T-helper 1 cell (primary cell): ENCODE results near the gene PRRT1.
"Not testable (repeated sequence)": the region's sequence is repeated elsewhere in the genome, so short reads cannot be mapped to it uniquely, and the experiment has no call there.

ENCODE experiments used
- DNase-seq, 5 donors: peaks; one replicate each; pipeline ENCODE4 v3.0.0-alpha.2; 2012 to 2020
- total RNA-seq, 4 donors: gene quantifications; one replicate each; lab custom pipeline; 2026; lab: John Stamatoyannopoulos, UW

PRRT1 gene
- total RNA-seq, result 0 to 0.47 (median 0.38) reads per million in 4 donors

DNA sequence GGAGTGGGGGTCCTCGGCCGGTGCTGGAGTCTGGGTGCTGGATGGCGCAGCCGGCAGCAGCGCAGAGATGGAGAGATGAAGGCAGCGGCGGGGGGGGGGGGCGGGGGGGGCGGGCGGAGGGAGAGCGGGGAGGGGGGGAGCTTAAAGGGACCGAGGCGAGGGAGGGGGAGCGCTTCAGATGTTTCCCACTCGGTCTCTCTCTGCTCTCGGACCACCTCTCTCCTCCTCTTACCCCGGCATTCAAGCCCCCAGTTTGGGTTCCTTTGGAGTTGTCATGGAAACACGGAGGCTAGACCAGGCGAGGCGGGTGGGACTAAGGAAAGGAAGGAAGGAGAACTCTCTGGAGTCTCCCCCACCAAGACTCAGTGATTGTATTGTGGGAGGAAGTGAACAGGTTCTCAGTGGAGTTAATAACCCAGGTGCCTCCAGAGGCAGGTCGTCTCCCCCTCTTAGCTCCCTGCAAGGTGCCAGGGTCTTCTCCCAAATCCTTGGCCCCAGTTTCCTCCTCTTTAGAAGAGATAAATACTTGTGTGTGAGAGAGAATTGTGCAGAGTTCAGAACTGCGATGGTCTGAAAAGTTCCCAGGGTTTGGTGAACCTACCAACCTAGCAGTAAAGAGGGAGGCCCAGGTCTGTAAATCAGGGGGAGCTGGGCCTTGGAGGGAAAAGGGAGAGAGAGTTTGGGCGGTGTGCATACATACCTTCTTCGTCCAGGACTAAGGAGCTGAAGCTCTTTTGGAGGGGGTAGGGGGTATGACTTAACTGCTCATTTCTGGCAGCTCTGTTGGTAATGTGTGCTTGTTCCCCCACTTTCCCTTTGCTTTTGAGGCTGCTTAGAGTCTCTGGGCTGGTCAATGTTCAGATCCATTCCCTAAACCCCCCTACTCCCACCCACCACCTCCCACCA is at the start of gene PRRT1:
PRRT1 (minus strand) TSS at position 77 of the 906 bp plus-strand sequence. CDS start 112 bp downstream, outside the sequence.
- DNase-seq, result no peak

DNA sequence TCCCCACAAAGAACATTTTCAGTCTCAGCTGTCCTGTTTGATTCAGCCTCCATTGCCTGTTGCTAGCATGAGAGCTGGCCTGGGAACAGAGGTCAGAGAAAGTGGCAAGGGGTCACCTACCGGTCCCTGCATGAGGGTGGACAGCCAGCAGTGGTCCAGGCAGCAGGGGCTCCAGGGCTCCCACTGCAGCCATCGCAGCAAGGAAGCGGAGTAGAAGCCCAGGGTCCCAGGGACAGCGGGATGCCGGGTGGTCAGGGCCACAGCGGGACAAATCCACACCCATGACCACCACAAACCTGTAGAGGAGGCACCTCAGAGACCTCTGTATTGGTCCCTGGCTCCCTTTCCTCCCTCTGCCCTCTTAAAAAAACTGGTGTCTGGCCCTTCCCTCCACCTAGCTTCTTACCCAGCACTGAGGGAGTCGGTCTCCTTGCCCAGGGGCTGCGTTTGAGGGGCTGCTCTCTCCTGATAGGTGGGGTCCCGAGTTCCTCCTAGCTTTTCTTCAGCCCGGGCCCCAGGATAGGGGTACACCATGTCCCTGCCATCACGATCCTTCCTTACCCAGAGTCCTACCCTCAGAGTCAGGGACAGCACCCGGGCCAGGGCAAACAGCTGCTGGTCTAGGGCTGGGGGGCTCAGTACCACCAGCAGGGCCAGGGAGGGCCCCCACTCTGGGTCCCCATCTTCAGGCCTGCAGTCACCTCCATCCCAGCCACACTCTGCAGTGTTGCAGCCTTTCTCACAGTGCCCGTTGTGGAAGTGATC is 49.2 kb upstream of the PRRT1 start:
- DNase-seq, result no peak

GRCh38 chr6:32198866-32199265 is 47.1 kb upstream of the PRRT1 start:
- DNase-seq, result no peak

- DNase-seq, result no peak
Observed at GRCh38 chr6:32198345-32198696, 46.6 kb upstream of the PRRT1 start.

DNA sequence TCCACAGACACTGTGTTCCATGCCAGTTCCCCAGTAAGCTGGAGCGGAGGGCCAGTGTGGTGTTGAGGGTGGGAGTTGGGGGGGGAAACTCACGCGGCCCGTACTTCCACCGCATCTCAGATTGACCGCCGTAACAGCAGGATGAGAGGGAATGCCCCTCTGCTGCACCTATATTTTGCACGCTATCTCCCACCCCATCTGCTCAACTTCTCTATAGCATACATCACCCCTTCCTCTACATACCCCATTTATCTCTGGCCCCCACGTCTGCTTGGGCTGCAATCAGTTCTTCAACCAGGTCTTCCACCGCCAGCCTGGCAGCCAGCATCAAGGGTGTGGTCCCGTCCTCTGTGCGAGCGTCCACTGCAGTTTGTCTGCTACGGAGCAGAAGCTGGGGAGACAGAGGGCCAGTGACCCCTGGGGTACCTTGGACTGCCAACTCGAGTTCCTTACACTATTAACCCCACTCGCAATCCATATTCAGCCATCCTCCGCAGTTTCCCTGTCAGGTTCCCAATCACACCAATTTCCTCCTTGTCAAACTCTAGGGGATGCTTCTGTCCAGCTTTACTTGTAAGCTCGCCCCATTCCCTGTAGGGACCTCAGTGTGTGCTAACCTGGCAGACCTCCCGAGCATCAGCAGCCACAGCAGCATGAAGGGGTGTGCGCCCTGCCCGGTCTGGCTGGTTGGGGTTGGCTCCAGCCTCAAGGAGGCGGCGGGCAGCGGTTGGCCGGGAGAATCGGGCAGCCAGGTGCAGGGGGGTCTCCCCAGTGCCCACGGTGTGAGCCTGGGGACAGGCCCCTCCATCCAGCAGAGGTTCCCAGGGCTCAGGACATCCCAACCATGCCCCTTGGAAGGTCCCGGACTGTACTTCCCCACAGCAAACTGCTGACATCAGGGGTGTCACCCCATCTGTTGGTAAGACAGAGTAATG is 45.2 kb upstream of the PRRT1 start:
- no peak for DNase-seq

DNA sequence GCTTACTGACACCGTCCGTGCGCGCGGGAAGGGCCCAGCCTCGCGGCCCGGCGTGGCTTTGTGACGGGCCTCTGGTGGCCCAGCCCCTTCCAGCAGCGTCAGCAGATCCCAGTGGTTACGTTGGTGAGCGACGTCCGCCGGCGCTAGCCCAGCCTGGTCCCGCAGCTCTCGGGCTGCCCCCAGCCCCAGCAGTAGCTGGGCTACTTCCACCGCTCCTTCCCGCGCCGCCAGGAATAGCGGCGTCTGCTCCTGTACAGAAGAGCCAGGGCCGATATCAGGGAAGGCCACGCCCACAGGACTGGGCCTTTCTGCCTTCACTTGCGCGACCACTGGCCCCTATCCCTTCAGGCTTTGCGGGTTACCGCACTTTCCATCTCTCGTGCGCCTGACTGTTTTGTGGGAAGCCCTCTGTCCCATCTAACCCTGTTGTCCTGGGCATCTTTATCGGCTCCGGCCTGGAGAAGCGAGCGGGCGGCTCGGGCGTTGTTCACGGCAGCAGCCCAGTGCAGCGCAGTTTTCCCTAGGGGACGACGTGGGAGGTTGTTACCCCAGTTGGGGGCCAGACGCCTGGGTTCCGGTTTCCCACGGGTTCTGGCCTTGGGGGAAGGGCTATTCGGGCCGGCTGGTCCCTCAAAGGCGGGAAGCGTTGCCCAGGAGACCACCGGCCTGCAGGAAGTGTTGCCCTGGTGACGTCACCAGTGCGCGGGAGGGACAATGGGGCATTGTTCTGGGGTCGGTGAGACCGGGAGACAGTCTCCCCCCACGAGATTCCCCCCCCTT is 44.4 kb upstream of the PRRT1 start:
- peak; percentile 35 to 69 (median 48) for DNase-seq

DNA sequence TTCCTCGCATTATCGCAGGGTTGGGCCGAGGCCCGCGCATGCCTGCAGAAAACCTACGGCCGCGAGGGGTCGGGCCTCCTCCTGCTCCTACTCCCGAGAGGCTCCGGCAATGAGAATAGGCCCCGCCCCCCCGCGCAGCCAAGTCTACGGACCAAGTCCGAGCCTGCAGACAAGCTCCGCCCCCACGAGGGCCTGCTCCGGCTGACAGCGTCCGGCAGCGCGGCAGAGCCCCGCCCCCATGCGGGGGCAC is 43.8 kb upstream of the PRRT1 start:
- DNase-seq, result peak; percentile 99 to 100 (median 100)

DNA sequence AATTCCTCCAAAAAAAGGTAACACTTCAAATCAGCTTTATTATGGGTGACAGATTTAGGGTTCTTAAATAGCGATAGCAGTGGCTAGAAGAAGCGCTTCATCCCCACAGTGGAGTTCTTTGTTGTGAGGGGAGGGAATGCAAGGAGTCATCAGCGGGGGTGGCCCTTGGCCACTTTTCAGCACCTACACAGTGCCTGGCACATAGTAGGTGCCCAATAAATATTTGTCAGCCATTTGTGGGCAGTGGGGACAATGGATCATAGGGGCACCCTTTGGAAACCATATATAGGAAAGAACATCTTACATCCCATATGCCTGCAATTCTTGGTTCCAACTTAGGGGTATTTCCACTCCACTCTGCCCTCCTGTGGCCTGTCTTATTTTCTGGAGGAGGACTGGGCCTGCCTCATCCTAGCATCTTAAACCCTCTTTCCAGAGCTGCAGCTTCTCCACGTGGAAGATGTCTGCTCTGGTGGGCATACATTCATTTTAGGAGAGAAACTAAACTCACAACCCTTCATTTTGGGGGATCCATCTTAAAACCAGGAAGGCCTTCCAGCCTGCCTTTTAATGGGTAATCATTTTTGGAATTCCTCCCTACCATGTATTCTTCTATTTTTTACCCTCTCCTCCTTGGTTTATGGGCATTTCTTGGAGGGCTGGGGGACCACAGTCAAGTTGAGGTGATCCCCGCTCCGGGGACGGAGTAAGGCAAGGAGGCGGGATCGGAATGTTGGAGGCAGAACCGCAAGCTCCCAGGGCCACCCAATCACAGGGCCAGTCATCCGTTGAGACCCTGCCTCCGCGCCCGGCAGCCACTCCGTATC is 43.3 kb upstream of the PRRT1 start:
- peak in 1 of 5 donors; percentile 56 for DNase-seq

DNA sequence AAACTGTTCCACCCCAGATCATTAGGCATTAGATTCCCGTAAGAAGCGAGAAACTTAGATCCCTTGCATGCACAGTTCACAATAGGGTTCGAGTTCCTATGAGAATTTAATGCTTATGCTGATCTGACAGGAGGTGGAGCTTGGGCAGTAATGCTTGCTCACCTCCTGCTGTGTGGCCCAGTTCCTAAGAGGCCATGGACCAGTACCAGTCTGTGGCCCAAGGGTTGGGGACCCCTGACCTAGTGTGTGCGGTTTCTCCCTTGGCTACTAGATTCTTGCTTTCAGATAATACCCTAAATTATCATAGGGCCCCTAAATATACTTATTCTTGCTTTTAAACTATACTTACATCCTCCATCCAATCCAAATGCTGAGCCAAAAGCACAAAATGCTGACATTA is 42.6 kb upstream of the PRRT1 start:
- DNase-seq, result no peak

- DNase-seq, result not testable (repeated sequence)
Observed at GRCh38 chr6:32193096-32193495, 41.4 kb upstream of the PRRT1 start.

GRCh38 chr6:32192608-32193039 is 40.9 kb upstream of the PRRT1 start, which contains the start of gene GPSM3:
TSS of gene GPSM3 (minus strand) at chr6:32192643. CDS start at chr6:32192513, 130 bp downstream.
- DNase-seq, result peak in 4 of 5 donors; percentile 33 to 78 (median 48)

DNA sequence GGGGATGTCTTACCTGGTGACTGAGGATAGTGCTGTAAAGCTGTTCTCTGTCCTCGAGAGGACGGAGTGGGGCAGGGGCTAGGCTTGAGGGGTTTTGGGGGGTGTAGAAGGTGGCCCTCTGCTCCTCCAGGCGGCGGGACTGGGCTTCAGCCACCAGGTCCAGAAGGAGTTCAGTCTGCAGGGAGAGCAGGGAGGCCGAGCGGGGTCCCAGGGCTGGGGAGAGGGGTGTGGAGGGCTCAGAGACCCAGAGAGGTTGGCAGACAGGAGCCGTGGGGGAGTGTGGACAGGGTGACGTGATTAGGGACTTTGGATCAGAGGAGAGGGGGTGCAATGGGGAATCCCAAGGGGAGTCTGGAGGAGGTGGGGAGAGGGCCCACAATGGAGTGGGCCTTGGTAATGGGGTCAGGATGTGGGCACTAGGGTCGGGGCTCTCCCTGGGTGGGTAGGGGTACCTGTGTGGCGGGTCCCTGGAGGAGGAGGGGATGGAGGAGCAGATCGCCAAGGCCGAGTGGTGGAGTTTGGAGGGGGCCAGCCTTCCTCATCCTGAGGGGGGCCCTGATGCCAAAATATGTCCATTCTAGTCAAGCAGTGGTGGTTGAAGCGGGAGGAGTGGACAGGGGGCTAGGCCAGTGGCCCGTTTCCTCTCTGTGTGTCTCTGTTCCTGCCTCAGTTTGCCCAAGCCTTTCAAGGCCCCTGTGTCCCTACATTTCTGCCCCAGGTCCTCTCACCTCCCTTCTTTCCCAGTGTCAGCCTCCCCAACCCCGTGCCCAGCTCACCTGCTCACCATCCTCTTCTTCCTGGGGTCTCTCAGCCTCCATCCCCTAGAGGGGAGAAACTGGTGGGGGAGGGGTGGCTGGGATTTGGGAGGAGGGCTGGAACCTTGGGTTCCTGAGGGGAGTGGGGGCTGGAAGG is 40.2 kb upstream of the PRRT1 start:
- no peak for DNase-seq

DNA sequence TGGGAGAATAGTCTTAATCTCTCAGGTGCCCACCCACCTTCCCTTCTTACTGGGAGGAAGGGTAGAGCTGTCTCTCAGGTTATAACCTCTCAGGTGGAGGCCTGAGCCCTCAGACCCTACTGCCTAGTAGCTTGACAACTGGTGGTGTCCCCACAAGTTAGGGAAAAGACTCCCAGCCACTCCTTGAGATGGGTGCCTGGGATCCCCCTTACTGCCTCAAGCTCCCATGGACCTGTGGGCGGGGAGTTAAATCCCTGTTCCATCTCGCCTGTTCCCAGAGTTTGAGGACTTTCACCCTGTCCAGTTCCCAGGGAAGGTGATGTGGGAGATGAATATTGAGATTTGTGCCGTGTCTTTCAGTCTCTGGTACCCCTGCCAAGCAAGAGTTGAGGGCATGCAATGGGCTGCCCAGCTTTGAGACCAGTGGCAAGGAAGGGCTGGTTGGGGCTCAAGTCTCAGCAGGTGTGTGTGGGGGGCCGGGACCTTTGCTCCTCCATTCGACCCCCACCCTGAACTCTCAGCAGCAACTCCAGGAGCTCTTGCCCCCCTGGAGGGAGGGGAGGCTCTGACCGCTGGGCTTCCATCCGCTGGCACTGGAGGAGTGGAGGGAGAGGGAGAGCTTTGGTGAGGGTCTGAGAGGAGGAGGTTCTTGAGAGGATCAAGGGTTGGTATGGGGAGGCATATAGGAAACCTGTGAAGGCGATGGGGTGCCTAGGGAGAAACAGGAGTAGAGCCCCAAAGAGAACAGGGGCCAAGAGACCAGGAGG is 39.4 kb upstream of the PRRT1 start:
- DNase-seq, result no peak

DNA sequence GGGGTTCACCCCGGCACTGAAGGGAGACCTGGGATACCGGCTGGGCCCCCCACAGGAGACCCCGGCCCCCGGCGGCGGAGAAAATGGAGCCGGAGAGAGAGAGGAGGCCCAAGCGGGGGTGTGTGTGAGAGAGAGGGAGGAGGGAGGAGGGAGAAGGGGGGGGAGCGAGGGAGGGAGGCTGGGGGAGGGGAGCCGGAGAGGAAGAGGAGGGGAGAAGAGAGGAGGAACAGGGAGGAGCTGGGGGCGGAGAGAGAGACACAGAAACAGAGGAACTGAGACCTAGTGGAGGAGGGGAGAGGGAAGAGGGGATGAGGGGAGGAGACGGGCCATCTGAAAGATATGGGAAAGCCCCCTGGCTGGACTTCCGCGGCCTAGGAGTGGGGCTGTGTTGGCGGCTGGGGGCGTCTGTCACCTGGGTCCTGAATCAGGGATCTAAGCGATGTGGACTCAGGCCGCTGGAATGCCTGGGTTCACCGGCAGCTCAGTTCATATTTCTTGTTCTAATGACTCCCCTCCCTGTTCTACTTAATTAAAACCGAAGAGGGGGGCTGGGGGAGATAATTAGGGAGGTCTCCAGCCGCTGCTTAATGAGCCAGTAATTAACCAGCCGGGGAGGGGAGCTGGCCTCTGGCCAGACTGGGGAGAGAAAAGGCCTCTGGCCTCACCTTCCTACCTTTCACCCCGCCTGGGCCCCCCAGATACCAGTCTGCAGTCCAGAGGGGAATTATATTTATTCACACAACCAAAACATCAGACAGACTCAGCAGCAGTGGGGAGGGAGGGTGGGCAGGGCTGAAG is 38.5 kb upstream of the PRRT1 start, which contains the start of gene PBX2:
PBX2 (minus strand) TSS at position 149 of the 798 bp plus-strand sequence. CDS start 287 bp downstream, outside the sequence.
- peak; percentile 65 to 91 (median 70) for DNase-seq

GRCh38 chr6:32189742-32190053 is 38.0 kb upstream of the PRRT1 start:
- DNase-seq, result no peak

DNA sequence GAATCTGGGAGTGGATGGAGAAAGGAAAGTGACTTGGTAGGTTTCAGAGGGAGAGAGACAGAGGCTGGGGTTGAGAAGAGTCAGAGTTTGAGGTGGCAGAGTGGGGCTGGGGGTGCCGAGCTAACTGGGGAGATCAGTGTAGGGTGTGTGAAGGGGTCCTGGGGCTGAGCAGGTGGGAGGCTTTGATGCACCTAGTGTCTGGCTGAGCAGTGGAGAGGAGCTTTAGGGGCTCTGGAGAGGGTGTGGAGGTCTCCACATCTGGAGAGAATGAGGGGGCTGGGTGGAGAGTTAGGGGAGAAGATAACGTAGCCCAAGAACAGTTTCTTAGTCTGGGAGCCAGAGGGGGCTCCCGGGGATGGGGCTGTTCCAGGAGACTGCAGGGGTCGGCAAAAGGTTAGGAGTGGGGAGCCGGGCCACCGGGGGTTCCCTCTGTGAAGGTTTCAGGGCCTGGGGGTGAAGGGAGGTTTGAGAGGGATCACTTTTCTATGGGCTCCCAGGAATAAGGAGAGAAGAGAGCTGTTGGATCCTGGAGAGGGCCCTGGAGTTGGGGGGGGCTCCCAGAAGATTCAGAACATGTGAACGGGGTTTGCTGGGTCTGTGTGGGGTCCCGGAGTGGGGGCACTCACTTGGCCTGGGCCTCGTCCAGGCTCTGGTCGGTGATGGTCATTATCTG is 37.5 kb upstream of the PRRT1 start:
- no peak for DNase-seq

DNA sequence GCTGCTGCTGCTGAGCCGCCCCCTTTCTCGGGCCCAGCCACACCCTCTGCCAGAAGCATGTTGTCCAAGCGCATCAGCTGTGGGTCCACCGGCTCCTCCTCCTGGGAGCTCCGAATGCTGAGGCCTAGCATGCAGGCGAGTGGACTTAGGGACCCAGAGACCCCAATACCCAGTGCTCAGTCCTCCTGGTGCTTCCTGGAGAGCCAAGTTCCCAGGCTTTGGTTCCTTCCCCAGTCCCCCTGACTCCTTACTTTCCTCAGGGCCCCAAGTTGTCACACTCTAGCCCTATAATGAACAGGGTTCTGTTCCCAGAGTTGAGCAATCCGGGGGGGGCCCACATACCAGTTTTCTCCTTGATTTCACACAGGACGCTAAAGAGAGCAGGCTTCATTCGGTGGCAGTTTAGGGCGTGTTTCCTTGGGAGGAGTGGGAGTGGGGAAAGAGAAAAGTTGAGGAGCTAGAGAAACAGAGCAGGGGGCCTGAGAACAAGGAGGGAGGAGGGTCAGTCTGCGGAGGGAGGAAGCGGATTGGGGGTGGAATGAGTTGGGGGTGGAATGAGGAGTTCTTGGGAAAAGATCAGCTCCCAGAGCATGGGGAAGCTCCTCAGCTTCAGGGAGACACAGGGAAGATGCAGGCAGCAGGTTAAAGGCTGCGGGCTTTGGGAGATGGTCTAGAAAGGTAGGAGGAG is 36.8 kb upstream of the PRRT1 start:
- no peak for DNase-seq
